RWPE1 (cell line): ENCODE measurements around the gene CLN6.
"Not testable (repeated sequence)": the region's sequence is repeated elsewhere in the genome, so short reads cannot be mapped to it uniquely, and the experiment has no call there.

Experiments used
- CTCF ChIA-PET: fragments of 350-600 bp; sonication (Branson Sonifier 250); formaldehyde crosslinking; extraction: SDS; loops from one replicate; lab custom pipeline; 2021; lab: Yijun Ruan, JAX
- POLR2A ChIA-PET: fragments of 400-600 bp; formaldehyde crosslinking; extraction: SDS; loops from one replicate; lab custom pipeline; 2020; ENCODE audit warnings: antibody characterized with exemption; ENCODE audit not compliant: low non-redundant PET; lab: Yijun Ruan, JAX
- DNase-seq: peaks from one replicate; pipeline ENCODE4 v3.0.0; 2012; ENCODE audit warnings: low spot score
- H3K27ac ChIP-seq: fragments of 450-650 bp; 2 replicates; pipeline ENCODE4 v1.5.1; 2017
- TF ChIP-seq, protein P1 (sequence below): fragments of 450-650 bp; conservative IDR thresholded peaks from 2 replicates; pipeline ENCODE4 v1.5.1; 2017; ENCODE audit warnings: low read depth, mild to moderate bottlenecking

CLN6 gene

DNA sequence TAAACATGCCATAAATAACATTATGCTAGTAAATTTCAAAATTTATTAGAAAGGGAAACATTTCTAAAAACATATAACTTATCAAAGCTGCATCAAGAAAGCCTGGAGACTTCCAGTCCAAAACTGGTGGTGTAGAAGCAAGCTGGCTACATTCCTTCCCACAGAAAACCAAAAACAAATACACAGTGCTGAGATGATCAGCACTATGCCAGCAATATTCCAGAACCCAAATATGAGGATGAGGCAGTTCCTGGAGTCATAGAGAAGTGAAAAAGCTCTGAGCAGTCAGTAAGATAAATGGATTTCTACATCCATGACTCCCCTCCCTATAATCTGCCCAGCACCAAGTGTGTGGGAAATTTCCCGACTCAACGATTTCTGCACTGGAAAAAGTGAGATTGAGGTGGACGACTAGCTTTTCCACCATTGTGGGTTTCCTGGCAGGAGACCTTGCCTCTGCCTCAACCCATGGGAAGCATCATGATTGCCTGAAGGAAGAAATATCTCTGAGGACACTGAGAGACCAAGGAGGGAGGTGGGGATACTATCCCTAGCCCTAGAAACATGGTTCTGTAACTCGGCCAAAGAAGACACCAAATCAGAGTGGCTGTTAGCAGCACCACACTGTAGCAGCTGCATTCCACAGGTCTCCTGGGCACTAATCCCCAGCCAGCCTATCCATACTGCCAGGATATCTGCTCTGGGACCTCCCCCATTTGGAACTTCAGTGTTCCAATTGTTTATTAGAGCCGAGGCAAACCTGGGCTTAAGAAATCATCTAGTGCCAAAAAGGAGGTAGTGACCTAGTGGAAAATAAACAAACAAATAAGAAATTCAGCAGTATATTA, 11.8 kb upstream of the CLN6 start:
- ChIA-PET CTCF (no interaction called here), POLR2A (interaction anchor here (0.5 kb wide), 1 partner anchor 1493 kb away, joined by 3 read pairs; no protein-coding TSS in a partner anchor)
- DNase-seq, result no peak
- TF ChIP-seq, protein P1, sequence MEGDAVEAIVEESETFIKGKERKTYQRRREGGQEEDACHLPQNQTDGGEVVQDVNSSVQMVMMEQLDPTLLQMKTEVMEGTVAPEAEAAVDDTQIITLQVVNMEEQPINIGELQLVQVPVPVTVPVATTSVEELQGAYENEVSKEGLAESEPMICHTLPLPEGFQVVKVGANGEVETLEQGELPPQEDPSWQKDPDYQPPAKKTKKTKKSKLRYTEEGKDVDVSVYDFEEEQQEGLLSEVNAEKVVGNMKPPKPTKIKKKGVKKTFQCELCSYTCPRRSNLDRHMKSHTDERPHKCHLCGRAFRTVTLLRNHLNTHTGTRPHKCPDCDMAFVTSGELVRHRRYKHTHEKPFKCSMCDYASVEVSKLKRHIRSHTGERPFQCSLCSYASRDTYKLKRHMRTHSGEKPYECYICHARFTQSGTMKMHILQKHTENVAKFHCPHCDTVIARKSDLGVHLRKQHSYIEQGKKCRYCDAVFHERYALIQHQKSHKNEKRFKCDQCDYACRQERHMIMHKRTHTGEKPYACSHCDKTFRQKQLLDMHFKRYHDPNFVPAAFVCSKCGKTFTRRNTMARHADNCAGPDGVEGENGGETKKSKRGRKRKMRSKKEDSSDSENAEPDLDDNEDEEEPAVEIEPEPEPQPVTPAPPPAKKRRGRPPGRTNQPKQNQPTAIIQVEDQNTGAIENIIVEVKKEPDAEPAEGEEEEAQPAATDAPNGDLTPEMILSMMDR, result no peak
- no peak overlapping the region for H3K27ac ChIP-seq

DNA sequence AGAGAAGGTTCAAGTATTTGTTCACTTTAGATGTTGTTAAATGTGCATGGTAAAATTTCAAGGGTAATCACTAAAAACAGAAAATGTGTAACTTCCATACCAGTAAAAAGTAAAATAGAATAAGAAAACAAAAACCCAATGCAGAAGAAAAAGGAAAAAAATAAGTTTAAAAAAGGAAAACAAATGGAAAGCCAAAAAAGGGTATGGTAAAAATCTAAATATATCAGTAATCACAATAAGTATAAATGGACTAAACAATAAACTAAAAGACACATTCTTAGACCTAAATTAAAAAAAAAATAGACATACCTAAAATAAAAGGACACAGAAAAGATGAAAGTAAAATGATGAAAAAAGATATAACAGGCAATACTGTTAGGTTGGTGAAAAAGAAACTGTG, 9.5 kb upstream of the CLN6 start:
- no peak for DNase-seq
- H3K27ac ChIP-seq, result no peak overlapping the region
- TF ChIP-seq, protein P1, result no peak
- POLR2A ChIA-PET, result no interaction called here
- CTCF ChIA-PET, result interaction anchor here (1.4 kb wide), 1 partner anchor 14 kb away, joined by 4 read pairs; no protein-coding TSS in a partner anchor

DNA sequence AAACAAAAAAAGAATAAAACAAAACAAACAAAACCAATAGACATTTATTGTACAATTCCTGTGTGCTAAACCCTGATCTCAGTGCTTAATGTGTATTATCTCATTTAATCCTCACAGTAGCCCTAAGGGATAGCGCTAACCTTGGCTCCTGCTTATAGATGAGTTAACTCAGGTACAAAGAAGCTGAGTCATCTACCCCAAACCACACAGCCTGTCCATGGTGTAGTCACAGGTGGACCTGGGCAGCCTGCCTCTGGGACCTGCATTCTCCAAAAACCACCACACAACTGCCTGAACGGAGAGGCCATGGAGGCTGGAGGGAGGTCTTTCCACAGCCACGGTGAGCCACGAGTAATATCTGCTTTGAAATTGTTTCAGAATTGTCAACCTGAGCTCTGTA, 5.5 kb upstream of the CLN6 start:
- no peak overlapping the region for H3K27ac ChIP-seq
- no peak for DNase-seq
- CTCF ChIA-PET, result no interaction called here
- TF ChIP-seq, protein P1, result no peak
- POLR2A ChIA-PET, result no interaction called here

DNA sequence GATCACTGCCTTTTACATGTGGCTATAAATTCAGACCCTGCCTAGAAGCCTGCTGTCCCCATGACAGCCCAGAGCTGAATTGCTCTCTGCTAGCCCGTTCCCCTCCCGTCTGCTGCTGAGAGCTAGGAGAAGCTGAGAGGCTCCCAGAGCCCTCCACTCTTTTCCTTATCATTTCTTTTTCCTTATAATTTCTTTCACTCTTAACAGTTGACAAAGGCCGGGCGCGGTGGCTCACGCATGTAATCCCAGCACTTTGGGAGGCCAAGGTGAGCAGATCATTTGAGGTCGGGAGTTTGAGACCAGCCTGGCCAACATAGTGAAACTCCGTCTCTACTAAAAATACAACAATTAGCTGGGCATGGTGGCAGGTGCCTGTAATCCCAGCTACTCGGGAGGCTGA, 5.0 kb upstream of the CLN6 start:
- CTCF ChIA-PET, H3K27ac ChIP-seq, DNase-seq, POLR2A ChIA-PET: not testable (repeated sequence)

DNA sequence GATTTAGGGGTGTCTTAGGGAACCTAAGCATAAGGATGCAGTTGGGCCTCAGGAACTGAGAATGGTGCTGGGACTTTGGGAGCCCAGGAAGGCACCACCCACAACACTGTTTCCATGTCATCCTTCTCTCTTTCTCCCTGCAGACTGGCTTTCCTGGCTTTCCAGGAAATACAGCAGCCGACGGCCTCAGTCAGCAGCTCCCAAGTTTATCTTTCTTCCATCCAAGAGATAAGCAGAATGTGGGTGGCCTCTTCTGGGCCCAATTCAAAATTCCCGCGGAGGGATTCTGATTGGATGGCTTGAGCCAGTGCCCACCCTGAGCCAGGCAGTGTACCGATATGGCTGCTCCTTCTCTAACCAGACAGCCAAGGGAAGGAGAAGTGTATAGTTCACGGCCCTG, 4.5 kb upstream of the CLN6 start:
- H3K27ac ChIP-seq, result no peak overlapping the region
- TF ChIP-seq, protein P1, result no peak
- ChIA-PET POLR2A (no interaction called here), CTCF (interaction anchor here (0.7 to 1.0 kb wide), 2 partner anchors 10 to 712 kb away, joined by 3 to 6 read pairs; no protein-coding TSS in a partner anchor)
- DNase-seq, result no peak

DNA sequence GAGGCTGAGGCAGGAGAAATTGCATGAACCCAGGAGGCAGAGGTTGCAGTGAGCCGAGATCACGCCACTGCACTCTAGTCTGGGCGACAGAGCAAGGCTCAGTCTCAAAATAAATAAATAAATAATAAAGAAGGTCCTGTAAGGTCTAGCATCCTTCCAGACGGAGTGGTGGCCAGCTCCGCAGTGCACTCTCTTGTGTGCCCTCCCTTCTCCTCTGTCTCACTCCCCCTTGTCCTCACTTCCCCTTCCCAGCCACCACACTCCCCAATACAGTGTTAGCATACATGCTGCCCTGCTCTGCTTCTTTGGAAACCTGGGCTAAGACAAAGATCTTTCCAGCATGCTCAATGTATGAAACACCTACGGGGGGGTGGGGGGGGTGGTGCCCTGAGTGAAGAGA, 3.4 kb upstream of the CLN6 start:
- ChIA-PET POLR2A (no interaction called here), CTCF (interaction anchor here (1.0 kb wide), 1 partner anchor 11 kb away, joined by 6 read pairs; no protein-coding TSS in a partner anchor)

More for the DNA sequence above, 3.4 kb upstream of the CLN6 start:
- DNase-seq, result no peak
- no peak overlapping the region for H3K27ac ChIP-seq
- TF ChIP-seq, protein P1, result no peak
